Kidney capillary endothelial cell (primary cell): ENCODE results near the gene AKAP13.

Experiments used
- DNase-seq: peaks from one replicate; pipeline ENCODE4 v3.0.0-alpha.2; 2018; ENCODE audit warnings: low spot score

AKAP13 gene

DNA sequence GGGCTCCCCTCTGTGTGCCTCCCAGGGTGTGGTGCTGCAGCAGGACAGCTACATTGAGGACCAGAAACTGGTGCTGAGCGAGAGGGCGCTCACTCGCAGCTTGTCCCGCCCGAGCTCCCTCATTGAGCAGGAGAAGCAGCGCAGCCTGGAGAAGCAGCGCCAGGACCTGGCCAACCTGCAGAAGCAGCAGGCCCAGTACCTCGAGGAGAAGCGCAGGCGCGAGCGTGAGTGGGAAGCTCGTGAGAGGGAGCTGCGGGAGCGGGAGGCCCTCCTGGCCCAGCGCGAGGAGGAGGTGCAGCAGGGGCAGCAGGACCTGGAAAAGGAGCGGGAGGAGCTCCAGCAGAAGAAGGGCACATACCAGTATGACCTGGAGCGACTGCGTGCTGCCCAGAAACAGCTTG is 360.6 kb downstream of the AKAP13 start:
- no peak for DNase-seq

DNA sequence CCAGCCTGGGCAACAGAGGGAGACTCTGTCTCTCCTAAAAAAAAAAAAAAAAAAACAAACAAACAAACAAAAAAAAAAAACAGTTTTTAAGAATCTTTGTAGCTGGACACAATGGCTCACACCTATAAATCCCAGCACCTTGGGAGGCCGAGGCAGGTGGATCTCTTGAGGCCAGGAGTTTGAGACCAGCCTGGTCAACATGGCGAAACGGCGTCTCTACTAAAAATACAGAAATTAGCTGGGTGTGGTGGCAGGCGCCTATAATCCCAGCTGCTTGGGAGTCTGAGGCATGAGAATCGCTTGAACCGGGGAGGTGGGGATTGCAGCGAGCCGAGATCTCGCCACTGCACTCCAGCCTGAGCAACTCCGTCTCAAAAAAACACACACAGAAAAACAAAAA is 361.3 kb downstream of the AKAP13 start:
- DNase-seq: no peak

- no peak for DNase-seq
Measured at GRCh38 chr15:85742186-85742821, 361.9 kb downstream of the AKAP13 start.

- no peak for DNase-seq
Measured at GRCh38 chr15:85743392-85744055, 363.1 kb downstream of the AKAP13 start.

DNA sequence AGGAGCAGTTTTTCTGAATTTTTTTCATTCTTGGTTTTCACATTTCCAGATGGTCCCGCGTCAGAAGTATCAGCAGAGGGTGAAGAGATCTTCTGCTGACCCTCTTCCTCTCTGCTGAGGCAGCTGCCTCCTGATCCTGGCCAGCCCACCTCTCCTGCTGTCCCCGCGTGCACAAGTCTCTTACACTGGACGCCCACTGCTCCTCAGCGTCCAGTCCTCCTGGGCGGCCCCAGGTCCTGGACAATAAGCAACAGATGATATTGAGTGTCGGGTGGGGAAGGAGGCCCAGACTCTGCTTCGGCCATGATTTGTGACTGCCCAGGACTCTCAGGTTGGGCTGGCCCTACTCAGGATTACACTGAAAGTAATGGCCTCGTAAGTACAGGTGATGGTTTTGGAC is 364.2 kb downstream of the AKAP13 start:
- DNase-seq: no peak

- DNase-seq: no peak
Measured at GRCh38 chr15:85745023-85745422, 364.6 kb downstream of the AKAP13 start.

DNA sequence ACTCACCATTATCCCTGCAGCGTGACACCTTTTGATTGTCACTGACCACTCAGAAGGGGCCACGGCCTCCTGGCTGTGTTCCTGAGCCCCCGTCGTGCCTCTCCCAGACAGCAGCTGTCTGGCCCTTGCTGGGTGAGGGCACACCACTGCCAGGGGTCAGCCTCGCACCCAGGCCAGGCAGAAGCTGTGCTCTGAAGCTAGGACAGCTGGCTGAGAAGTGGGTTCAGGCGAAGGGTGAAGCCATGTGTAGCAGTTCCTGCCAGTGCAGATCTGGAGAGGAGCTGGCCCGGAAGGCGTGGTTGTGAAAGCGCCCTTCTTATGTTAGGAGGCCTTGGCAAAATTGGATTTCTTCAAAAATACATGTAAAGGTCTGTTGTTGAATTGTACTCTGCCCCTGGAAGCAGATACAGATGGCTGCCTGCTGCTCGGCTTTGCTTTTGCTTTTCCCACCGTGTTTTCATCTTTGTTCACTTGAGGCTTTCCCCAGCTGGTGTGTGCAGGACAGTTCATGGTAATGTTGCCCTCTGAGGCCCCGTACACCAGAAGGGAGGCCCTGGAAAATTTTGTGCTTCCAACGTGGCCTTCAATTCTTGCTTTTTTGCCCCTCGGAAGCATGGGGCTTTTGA is 365.2 kb downstream of the AKAP13 start:
- DNase-seq: no peak

DNA sequence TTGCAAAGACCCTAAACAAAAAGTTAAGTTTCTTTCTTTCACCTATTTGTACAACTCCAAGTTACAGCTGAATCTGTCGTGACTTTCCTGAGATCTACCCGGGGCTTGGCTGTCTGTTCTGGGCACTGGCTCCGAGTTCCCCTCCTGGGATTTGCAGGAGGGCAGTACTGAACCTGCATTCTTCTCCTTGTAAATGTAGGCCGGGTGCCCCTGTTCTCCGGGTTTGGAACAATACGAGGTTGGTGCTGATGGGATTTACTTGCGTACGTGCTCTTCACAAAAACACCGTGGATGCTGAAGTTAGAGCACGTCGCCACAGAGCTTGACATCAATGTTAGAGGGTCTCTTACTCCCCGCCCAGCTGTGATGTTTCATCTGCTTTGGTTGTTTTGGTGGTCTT is 366.2 kb downstream of the AKAP13 start:
- DNase-seq: no peak

GRCh38 chr15:85748176-85748575 is 367.8 kb downstream of the AKAP13 start:
- DNase-seq: no peak

DNA sequence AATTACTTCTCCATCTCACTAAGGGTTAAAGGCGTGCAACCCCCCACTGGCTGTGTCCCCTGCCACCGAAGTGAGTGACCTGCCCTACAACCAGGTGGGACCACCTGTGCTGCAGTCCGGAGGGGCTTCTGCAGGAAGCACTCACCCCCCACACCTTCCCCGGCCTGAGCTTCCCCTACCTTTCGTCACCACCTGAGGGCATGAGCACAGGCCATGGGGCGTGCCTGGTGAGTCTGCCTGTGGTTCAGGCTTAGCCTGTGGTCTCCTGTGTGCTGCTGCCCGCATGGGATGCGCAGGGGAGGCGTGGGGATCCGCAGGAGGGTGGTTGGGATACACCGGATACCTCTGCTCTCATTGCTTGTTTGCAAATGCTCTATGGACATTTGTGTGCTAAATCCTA is 368.3 kb downstream of the AKAP13 start:
- DNase-seq: no peak

DNA sequence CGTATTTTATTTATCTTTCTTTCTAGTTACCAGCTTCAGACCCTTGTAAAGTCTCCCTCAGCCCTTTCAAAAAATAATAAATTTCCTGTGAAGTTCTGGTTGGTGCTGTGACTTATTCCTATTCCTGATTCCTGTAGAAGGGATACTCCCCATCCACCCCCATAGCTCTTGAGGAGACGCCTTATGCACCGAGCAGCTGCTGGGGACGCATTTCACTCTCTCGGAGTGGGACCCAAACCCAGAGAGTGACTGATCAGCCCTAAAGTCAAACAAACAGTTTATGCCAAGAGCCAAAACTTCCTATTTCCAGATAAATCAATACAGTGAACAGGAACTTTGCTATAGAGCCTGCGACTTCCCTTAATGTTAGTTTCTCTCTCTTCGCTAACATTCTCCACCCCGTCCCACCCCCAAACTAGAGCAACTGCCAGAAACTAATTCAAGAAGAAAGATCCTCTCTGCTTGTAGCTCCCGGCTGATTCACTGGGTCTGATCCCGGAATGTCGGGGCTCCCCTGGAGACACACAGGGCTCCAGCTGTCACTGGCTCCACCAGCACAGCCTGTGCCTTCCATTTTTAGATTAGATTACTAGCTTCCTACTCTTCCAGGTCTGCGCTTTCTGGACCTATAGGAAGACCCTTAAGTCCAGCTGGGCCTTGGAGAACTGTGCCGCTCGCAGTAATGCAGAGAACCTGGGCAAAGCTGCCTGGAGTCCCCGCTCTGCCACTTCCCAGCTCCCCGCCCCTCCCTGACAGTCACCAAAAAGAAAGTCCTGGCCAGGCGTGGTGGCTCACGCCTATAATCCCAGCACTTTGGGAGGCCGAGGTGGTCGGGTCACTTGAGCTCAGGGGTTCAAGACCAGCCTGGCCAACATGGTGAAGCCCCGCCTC is 369.1 kb downstream of the AKAP13 start:
- no peak for DNase-seq

DNA sequence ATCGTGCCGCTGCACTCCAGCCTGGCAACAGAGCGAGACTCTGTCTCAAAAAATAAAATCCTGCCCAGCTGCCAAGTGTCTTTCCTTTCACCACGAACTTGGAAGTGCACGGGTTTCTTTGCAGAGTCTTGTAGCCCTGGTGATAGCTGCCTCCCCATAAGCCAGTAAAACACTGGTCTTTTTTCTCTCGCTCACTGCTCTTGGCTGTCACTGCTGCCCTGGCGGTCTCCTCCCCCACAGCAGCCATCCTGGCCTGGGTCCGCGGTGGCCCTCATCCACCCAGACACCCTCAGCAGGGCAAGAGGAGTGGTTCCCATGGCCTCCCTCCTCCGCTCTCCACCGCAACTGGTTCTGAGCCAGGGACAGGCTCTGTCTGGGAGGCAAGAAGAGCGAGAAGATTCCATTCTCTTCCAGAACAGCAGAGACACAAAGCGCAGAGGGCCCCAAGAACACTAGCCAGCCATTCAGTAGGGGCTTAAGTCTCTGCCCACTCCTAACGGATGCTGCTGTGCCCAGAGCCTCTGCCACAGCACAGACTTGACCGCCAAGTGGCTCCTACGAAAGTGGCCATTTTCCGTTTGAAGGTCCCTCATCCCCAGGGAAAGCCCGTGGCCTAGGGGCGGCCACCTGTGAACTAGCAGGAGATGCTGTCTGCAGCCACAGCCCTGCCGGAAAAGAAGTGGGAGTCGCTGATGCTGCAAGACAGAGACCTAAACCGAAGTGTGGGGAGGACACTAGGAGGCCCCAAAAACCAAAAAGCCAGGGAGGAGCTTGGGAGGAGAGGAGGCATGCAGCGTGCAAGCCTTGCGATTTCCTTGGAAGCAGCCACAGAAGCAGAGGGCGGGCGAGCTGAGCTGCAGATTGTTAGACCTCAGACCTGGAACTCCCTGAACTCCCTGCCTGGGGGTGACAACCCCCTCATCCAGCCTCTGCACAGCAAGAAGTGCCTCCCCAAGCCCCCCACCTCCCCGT is 370.2 kb downstream of the AKAP13 start:
- DNase-seq: no peak

- DNase-seq: no peak
Measured at GRCh38 chr15:85751291-85752123, 371.1 kb downstream of the AKAP13 start.

- no peak for DNase-seq
Measured at GRCh38 chr15:85752124-85752475, 371.7 kb downstream of the AKAP13 start.

DNA sequence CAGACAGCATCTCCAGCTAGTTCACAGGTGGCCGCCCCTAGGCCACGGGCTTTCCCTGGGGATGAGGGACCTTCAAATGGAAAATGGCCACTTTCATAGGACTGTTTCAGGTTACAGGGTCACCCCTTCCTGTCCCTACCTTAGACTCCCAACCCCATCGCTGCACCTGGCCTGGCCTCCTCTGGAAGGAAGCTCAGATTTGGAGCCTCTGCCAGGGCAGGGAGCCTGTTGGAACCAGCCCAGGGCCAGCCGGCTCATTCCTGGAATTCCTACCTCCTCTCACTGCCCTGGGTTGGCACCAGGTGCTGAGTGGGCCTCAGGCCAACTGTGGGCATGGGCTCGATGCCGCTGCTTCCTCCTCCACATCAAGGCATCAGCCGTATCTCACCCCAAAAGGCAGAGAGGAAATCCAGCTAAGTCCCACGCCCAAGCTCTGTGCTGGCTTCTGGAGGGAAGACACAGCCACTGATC is 372.1 kb downstream of the AKAP13 start:
- no peak for DNase-seq

DNA sequence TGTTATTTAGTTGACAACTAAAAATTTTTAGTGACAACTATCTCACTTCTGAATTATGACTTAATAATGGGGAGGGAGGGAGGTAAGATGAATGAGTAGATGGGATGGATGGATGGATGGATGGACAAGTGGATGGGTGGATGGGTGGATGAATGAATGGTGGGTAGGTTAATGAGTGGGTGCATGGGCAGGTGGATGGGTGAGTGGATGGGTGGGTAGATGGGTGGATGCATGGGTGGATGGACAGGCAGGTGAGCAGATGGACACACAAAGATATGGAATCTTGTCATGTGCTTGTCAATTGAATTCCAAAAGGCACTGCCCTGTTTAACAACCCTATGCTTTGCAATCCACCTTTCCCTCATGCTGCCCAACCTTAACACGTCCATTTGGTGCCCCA is 372.9 kb downstream of the AKAP13 start:
- no peak for DNase-seq

GRCh38 chr15:85753791-85754452 is 373.5 kb downstream of the AKAP13 start:
- no peak for DNase-seq

GRCh38 chr15:85754989-85755388 is 374.6 kb downstream of the AKAP13 start:
- DNase-seq: no peak

GRCh38 chr15:85755471-85755870 is 375.1 kb downstream of the AKAP13 start:
- no peak for DNase-seq

- no peak for DNase-seq
Measured at GRCh38 chr15:85755942-85756341, 375.5 kb downstream of the AKAP13 start.
